ENCODE measurements around the gene FAHD1.
"Not testable (repeated sequence)": the region's sequence is repeated elsewhere in the genome, so short reads cannot be mapped to it uniquely, and the experiment has no call there.

Gene FAHD1

DNA sequence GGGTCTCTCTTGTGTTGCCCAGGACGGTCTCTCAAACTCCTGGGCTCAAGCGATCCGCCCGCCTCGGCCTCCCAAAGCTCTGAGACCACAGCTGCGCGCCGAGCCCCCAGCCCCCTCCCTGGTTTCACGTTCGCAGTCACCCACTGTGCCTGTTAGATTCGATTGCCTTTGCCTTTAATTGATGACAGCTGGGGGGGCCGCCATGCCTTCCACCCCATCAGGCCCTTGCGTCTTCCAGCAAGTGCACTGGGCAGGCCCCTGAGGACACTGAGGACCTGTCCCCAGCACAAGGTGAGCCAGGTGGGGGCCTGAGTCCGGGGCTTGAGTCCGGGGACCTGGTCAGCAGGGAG, 36.8 kb upstream of the FAHD1 start:
- DNase-seq = no peak

DNA sequence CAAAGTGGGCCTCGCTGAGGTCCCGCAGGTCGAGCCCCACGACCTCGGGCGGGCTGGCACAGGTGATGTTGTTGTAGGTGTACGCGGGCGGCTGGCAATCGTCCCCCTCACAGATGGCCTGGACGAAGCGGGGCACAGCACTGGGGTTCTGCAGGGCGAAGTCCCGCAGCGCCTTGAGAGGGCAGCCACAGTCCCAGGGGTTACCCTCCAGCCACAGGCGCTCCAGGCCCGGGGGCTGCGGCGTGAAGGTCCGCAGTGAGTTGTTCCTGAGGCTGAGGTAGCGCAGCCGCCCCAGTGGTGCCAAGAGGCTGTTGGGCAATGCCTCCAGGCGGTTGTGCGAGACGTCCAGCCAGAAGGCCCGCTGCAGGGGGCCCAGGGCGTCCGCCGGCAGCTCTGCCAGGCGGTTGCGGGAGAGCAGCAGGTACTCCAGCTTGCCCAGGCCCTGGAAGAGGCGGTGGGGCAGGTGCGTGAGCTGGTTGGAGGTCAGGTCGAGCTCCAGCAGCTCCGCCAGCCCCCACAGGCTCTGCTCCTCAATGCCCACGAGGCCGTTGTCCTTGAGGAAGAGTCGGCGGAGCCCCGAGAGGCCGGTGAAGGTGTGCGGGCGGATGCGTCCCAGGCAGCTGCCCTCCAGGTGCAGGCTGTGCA, 36.3 kb upstream of the FAHD1 start:
- no peak for DNase-seq

DNA sequence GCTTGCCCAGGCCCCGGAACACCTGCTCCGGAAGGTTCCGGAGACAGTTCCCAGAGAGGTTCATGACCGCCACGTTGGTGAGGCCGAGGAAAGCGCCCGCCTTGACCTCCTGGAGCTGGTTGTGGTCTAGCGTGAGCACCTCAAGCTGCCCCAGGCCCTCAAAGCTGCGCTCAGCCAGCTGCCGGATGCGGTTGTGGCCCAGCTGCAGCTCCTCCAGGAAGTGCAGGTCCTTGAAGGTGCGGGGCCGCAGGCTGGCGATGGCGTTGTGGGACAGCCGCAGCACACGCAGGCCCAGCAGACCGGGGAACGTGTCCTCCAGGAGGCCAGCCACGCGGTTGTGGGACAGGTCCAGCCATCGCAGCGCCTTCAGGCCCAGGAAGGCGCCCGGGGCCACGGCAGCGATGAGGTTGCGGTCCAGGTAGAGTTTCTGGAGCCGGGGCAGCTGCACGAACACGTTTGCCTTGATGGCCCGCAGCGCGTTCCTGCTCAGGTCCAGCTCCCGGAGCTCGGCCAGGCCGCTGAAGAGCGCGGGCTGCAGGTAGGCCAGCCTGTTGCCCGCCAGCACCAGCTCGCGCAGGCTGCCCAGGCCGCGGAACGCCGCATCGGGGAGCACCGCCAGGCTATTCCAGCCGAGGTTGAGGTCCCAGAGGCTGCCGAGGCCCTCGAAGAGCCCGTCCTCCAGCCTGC, 35.6 kb upstream of the FAHD1 start:
- DNase-seq = no peak

DNA sequence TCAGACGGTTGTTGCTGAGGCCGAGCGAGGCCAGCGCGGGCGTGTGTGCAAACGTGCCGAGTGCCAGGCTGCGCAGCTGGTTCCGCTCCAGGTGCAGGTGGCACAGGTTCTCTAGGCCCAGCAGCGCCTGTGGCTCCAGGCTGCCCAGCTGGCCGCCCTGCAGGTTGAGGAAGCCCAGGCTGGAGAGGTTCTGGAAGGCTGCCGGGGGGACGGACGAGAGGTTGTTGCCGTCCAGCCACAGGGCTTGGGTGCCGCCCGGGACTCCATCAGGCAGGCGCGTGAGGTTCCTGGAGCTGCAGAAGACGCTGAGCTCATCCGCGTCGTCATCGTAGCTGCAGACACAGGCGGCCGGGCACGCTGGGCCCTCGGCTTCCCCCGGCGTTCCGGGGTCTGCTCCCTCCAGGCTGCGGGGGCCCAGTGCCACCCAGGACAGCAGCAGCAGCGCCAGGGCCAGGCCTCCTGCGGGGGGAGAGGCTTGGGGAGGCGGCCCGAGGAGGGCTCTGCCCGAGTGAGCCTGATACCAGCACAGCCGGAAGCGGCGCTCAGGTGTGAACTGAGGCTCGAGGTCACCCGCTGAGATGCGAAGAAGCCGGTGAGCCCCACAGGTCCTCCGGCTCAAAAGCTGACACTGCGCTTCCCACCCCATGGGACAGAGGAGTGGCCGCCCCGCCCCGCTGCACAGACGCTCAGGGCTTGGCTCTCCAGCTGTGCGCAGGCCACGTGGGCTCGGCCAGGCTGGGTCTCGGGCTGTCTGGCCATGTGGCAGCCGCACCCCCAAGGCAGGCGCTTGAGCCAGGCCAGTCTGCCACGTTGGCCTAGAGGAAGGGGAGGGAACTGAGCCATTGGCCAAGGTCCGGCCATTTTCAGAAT, 34.8 kb upstream of the FAHD1 start:
- DNase-seq = no peak

GRCh38 chr16:1792836-1793577, 34.0 kb upstream of the FAHD1 start:
- no peak for DNase-seq

DNA sequence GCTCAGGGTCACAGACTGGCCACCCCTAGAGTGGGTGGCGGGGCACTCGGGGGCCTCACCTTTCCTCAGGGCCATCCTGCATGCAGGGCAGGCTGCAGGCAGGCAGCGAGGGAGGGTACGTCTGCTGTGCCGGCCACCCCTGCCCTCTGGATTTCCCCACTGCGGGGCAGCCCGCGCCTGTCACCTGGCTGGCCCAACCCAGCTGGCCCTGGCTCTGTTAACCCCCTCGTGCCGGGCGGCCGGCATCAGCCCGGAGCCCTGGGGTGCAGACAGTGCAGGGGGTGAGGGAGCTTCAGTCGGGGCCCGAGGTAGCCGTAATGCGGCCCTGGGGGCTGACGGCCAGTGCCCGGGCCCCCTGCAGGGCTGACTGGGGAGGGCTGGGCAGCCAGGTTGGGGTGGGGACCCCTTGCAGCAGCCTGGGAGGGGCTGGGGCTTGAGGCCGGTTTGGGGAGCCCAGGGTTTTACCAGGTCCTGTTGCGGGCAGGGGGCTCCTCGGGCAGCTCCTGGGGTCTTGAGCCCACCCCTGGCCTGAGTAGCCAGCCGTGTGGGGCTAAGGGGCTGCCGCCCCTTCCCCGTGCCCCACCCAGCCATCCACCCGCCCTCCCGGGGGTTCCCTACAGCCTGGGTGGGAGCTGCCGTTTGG, 33.3 kb upstream of the FAHD1 start, which contains the start of gene IGFALS:
TSS of gene IGFALS (minus strand) at position 128 of the 643 bp plus-strand sequence. CDS start at position 75, 53 bp downstream.
- DNase-seq = no peak

DNA sequence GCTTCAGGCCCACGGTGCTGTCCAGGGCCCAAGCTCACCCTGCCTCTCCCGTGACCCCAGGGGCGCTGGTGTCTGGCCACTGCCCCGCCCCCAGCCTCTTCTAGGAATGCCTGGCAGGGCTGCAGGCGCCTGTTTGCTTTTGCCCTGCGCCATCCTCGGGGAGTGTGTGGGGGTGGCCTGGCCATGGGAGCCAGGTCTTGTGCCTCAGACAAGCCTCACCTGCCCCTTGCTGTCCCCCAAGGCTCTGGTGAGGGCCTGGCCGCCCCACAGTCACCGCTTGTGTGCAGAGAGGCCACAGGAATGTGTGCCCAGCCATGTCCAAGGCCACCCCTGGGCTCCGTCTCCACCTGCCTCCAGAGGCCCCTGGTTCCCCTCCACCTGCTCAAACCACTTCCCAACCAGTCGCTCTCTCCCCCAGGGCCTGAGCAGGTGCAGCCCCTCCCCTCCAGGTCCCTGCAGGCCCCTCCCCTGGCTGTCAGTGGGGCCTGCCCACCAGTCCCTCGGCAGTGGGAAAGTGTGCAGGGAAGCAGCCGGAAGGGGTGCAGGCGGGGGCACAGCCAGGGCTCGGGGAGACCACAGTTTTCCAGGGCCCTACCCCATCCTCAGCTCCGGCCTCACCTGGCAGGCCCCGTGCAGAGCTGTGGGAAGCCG, 32.7 kb upstream of the FAHD1 start:
- DNase-seq = no peak

GRCh38 chr16:1794908-1795666, 31.9 kb upstream of the FAHD1 start:
- DNase-seq = no peak

GRCh38 chr16:1799263-1799662, 27.7 kb upstream of the FAHD1 start:
- DNase-seq = not testable (repeated sequence)

GRCh38 chr16:1800701-1801100, 26.3 kb upstream of the FAHD1 start:
- no peak for DNase-seq

GRCh38 chr16:1807626-1808025, 19.4 kb upstream of the FAHD1 start:
- no peak for DNase-seq

- no peak for DNase-seq
Measured at GRCh38 chr16:1808691-1809090, 18.3 kb upstream of the FAHD1 start.

- DNase-seq = no peak
Measured at GRCh38 chr16:1809281-1809801, 17.7 kb upstream of the FAHD1 start.

- no peak for DNase-seq
Measured at GRCh38 chr16:1810106-1810505, 16.9 kb upstream of the FAHD1 start.

DNA sequence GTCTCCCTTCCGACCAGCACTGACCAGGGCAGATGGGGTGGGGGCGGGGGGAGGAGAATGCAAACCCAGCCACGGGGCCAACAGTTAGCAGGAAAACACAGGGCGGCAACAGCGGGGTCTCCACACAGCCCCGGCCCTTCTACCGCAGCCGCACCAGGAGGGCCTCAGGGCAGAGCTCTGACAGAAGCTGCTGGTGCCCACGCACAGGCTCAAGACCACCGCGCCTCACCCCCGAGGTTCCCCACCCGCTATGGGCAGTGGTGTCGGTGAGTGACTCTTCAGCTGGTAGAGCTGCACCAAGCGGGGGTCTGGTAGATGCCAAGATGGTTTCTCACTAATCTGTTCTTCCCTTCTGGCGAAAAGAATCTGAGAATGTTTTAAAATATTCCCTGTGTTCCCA, 16.5 kb upstream of the FAHD1 start:
- DNase-seq = no peak

DNA sequence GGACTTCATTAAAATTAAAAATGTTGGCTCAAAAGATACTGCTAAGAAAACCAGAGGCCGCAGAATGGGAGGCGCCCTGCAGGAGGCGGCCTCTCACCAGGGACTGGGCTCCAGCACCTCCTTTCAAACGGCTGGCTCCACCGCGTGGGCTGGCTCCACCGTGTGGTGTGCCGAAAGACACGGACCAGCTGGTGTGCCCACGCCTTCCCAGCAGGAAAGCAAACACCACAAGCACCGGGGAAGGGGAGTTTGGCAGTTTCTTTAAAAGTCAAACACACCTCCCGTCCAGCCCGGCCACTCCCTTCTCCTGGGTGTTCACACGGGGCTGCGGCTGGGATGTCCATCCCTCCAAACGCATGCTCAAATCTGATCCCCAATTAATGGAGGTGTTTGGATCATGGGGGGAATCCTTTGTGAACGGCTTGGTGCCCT, 14.3 kb upstream of the FAHD1 start:
- peak; percentile 24 for DNase-seq

- DNase-seq = no peak
Measured at GRCh38 chr16:1815461-1815860, 11.5 kb upstream of the FAHD1 start.

- DNase-seq = no peak
Measured at GRCh38 chr16:1816396-1817275, 10.4 kb upstream of the FAHD1 start.

GRCh38 chr16:1817276-1817589, 9.8 kb upstream of the FAHD1 start:
- no peak for DNase-seq

GRCh38 chr16:1817716-1818115, 9.3 kb upstream of the FAHD1 start:
- no peak for DNase-seq

Data from CD4-positive, alpha-beta T cell treated with Interferon gamma for 1 hour (primary cell).